NCI-H2107 treated with DMSO at 0.1 percent for 48 hours (cell line): Measurements from ENCODE around the gene HYAL3.
A peak's percentile ranks its signal among the peaks of the same experiment; 100 is the strongest.
"Not testable (repeated sequence)": the region's sequence is repeated elsewhere in the genome, so short reads cannot be mapped to it uniquely, and the experiment has no call there.

Source experiments
- DNase-seq: peaks from one replicate; lab custom pipeline; 2025; ENCODE audit not compliant: unreplicated experiment; lab: John Stamatoyannopoulos, UW

HYAL3 gene

GRCh38 chr3:50293079-50293801, 6.0 kb downstream of the HYAL3 start:
- no peak for DNase-seq

GRCh38 chr3:50292159-50293078, 6.8 kb downstream of the HYAL3 start, which contains the start of gene IFRD2:
Gene IFRD2 (minus strand): TSS chr3:50292429. CDS start chr3:50292274, 155 bp downstream.
- DNase-seq = peak; percentile 65

- DNase-seq = no peak
These were observed 9.0 kb downstream of the HYAL3 start for GRCh38 chr3:50290161-50290641.

GRCh38 chr3:50289130-50289529, 10.1 kb downstream of the HYAL3 start:
- no peak for DNase-seq

GRCh38 chr3:50288387-50289007, 10.7 kb downstream of the HYAL3 start:
- DNase-seq = no peak

GRCh38 chr3:50287262-50287661, 11.9 kb downstream of the HYAL3 start:
- DNase-seq = no peak

GRCh38 chr3:50286322-50287227, 12.6 kb downstream of the HYAL3 start:
- DNase-seq = no peak

GRCh38 chr3:50284121-50284520, 15.1 kb downstream of the HYAL3 start:
- not testable (repeated sequence) for DNase-seq

- no peak for DNase-seq
These were observed 19.8 kb downstream of the HYAL3 start for GRCh38 chr3:50279255-50280016.

GRCh38 chr3:50278880-50279224, 20.4 kb downstream of the HYAL3 start, which contains the start of gene LSMEM2:
Gene LSMEM2 (plus strand): TSS chr3:50279087. CDS start chr3:50279114, 27 bp downstream.
- DNase-seq = no peak

GRCh38 chr3:50278123-50278879, 20.9 kb downstream of the HYAL3 start:
- DNase-seq = no peak

- no peak for DNase-seq
These were observed 22.5 kb downstream of the HYAL3 start for GRCh38 chr3:50276762-50277101.

GRCh38 chr3:50275996-50276761, 23.0 kb downstream of the HYAL3 start:
- DNase-seq = no peak

- DNase-seq = no peak
These were observed 23.8 kb downstream of the HYAL3 start for GRCh38 chr3:50275141-50275995.

GRCh38 chr3:50274371-50275104, 24.7 kb downstream of the HYAL3 start:
- peak; percentile 6 for DNase-seq

- DNase-seq = no peak
These were observed 25.5 kb downstream of the HYAL3 start for GRCh38 chr3:50273689-50274065.
